ENCODE results near the gene MAP3K14. TPM values are rescaled to one million over a fixed set of nuclear protein-coding genes. Genes with fewer than 3 reads are reported as not detected.
A peak's percentile ranks its signal among the peaks of the same experiment; 100 is the strongest.

The MAP3K14 gene
- total and polyA plus RNA-seq, 2 of the 4 experiments (the other 2 are of a cell fraction): 4.1 to 21.7 TPM

DNA sequence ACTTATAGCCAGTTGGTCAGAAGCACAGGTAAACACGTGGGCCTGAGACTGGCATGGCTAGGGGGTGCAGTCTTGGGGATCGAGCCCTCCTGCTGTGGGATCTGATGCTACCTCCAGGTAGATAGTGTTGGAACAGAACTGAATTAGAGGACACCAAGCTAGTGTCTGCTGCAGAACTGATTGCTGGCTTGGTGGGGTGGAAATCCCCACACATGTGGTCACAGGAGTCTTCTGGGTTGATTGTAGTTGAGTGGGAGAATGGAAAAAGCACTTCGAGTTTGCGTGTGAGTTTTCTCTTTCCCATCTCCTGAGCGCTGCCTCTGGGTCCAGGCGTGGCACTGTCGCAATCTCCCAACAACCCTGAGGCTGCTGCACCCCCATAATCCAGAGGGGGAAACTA, 46.9 kb downstream of the MAP3K14 start:
- Histone ChIP-seq H2BK5ac (ENCODE audit: low read depth, low read length, poor library complexity, severe bottlenecking) (no peak overlapping the region), H4K20me1 (ENCODE audit: insufficient read depth, low read length) (peaks cover 8% of the 10 kb centered on the region), H3K4me3 (ENCODE audit: insufficient read depth, low read depth, low read length) (no peak overlapping the region), H3K9me1 (ENCODE audit: insufficient read depth, low read length) (peaks cover 7% of the 10 kb centered on the region; the same call in 1 of the 2 replicates), H3K9me3 (ENCODE audit: control insufficient read depth, insufficient read depth, low read length) (no peaks in the 10 kb centered on the region), H2BK15ac (ENCODE audit: low read depth, low read length) (no peak overlapping the region), H3K23ac (ENCODE audit: low read depth, low read length) (no peak overlapping the region), H2AK5ac (ENCODE audit: low read depth, low read length) (no peak overlapping the region), H3K18ac (ENCODE audit: low read depth, low read length) (no peak overlapping the region), H3K9ac (ENCODE audit: low read depth, low read length) (no peak overlapping the region), H3K14ac (replicated peaks; ENCODE audit: low read depth, low read length) (no peak overlapping the region), H3K27ac (ENCODE audit: insufficient read depth, low read length) (no peak overlapping the region), H4K91ac (ENCODE audit: insufficient read depth, low read depth, low read length) (no peak overlapping the region), H2AK9ac (replicated peaks; ENCODE audit: low read depth, low read length, poor library complexity) (peak overlapping the region; percentile 13), H4K5ac (ENCODE audit: low read depth, low read length) (no peak overlapping the region), H3K36me3 (ENCODE audit: control insufficient read depth, insufficient read depth, low read length) (peaks cover 67% of the 10 kb centered on the region), H3K27me3 (ENCODE audit: control insufficient read depth, insufficient read depth, low read length) (no peaks in the 10 kb centered on the region), H3K4me2 (ENCODE audit: low read depth, low read length) (no peak overlapping the region), H2BK120ac (ENCODE audit: low read depth, low read length) (no peak overlapping the region), H4K8ac (ENCODE audit: low read depth in 2 of 2, low read length in 2 of 2) (no peak overlapping the region), H3K56ac (ENCODE audit: extremely low read depth, insufficient read depth, low read length) (no peak overlapping the region), H2AFZ (replicated peaks; ENCODE audit: low read length, poor library complexity) (no peak overlapping the region), H3K4me1 (ENCODE audit: control insufficient read depth, insufficient read depth, low read length) (peaks cover 8% of the 10 kb centered on the region), H3K4ac (ENCODE audit: low read depth, low read length) (no peak overlapping the region), H2BK20ac (ENCODE audit: low read depth, low read length) (no peak overlapping the region), H3K79me1 (ENCODE audit: low read depth in 1 of 2, low read length in 2 of 2) (peaks cover 3 to 5% of the 10 kb centered on the region in 2 experiments; a peak in 1 of 4 replicates)
- 100% methylated on average over 1 of the region's 7 CpGs; no CpG with 5 or more reads in 1 of the 2 experiments for WGBS, 2 experiments (ENCODE audit: extremely low coverage in 2 of 2, insufficient read length in 1 of 2)
- ATAC-seq (ENCODE audit: low read depth) (no peak), DNase-seq (no peak)
- ChIA-PET POLR2A (ENCODE audit: unreplicated experiment) (no interaction called here), CTCF (no interaction called here)
- intact Hi-C loops (cut with micrococcal nuclease) (no loop called here), dilution Hi-C loops (cut with HindIII; ENCODE audit: low sequenced_read_pairs, unreplicated experiment) (no loop called here), in situ Hi-C loops (cut with MboI; ENCODE audit: low sequenced_read_pairs) (no loop called here)
- TF ChIP-seq, protein P1, sequence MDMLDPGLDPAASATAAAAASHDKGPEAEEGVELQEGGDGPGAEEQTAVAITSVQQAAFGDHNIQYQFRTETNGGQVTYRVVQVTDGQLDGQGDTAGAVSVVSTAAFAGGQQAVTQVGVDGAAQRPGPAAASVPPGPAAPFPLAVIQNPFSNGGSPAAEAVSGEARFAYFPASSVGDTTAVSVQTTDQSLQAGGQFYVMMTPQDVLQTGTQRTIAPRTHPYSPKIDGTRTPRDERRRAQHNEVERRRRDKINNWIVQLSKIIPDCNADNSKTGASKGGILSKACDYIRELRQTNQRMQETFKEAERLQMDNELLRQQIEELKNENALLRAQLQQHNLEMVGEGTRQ (IDR thresholded peaks at IDR 0.05; ENCODE audit: low read depth, low read length): no peak
- no peak for TF ChIP-seq RAD21 (IDR thresholded peaks at IDR 0.05; ENCODE audit: low read length)
- no peak for TF ChIP-seq FOS (IDR thresholded peaks at IDR 0.05; ENCODE audit: low read depth, low read length)
- TF ChIP-seq, protein P2, sequence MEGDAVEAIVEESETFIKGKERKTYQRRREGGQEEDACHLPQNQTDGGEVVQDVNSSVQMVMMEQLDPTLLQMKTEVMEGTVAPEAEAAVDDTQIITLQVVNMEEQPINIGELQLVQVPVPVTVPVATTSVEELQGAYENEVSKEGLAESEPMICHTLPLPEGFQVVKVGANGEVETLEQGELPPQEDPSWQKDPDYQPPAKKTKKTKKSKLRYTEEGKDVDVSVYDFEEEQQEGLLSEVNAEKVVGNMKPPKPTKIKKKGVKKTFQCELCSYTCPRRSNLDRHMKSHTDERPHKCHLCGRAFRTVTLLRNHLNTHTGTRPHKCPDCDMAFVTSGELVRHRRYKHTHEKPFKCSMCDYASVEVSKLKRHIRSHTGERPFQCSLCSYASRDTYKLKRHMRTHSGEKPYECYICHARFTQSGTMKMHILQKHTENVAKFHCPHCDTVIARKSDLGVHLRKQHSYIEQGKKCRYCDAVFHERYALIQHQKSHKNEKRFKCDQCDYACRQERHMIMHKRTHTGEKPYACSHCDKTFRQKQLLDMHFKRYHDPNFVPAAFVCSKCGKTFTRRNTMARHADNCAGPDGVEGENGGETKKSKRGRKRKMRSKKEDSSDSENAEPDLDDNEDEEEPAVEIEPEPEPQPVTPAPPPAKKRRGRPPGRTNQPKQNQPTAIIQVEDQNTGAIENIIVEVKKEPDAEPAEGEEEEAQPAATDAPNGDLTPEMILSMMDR (conservative IDR thresholded peaks at IDR 0.05; ENCODE audit: low read depth, low read length): no peak
- TF ChIP-seq POLR2A (IDR thresholded peaks at IDR 0.05; ENCODE audit: low read depth, low read length): no peak
- TF ChIP-seq MAFK (IDR thresholded peaks at IDR 0.05; ENCODE audit: low read depth, low read length): no peak
- no peak for TF ChIP-seq RFX5 (IDR thresholded peaks at IDR 0.05; ENCODE audit: low read depth, low read length)
- no TSS peak for BruUV-seq (replicated peaks)
